Tongue (tissue), 2 donors: Measurements from ENCODE around the gene PLSCR2. TPM values are rescaled to one million over a fixed set of nuclear protein-coding genes. Genes with fewer than 3 reads are reported as not detected.
"Not testable (repeated sequence)": the region's sequence is repeated elsewhere in the genome, so short reads cannot be mapped to it uniquely, and the experiment has no call there.

Experiments used
- DNase-seq: peaks from one replicate; pipeline ENCODE4 v3.0.0-alpha.2; 2015
- total RNA-seq: library from RNA; depleted of rRNA; stranded (reverse); fragments of >200 nt; gene quantifications from one replicate; pipeline ENCODE4 v1.2.3, GENCODE V29; 2014

Gene PLSCR2
- total RNA-seq, 1 donor from 2014 or later: not detected

GRCh38 chr3:146416366-146416765, 53.0 kb downstream of the PLSCR2 start:
- no peak for DNase-seq

- no peak for DNase-seq
These were observed 55.4 kb downstream of the PLSCR2 start for GRCh38 chr3:146414010-146414409.

- DNase-seq: not testable (repeated sequence)
These were observed 56.6 kb downstream of the PLSCR2 start for GRCh38 chr3:146412711-146413110.

- no peak for DNase-seq
These were observed 61.4 kb downstream of the PLSCR2 start for GRCh38 chr3:146407956-146408355.

- no peak for DNase-seq
These were observed 64.9 kb downstream of the PLSCR2 start for GRCh38 chr3:146404436-146404835.

DNA sequence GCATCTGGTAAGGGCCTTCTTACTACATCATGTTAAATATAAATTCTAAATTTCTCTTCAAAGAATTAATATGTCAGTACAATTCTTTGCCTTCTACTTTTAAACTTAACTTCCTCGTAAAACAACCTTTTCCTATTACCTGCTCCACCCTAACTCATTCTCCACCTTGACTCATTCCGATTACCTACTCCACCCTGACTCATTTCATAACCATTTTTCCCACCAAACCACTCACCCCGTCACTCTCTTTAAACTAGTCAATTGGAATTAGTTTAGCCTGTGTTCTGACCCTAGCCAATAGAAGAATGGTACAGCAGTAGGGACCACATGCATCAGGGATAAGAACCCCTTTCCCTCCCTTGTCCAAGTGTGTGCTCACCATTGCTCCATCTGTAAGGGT, 65.6 kb downstream of the PLSCR2 start:
- no peak for DNase-seq

DNA sequence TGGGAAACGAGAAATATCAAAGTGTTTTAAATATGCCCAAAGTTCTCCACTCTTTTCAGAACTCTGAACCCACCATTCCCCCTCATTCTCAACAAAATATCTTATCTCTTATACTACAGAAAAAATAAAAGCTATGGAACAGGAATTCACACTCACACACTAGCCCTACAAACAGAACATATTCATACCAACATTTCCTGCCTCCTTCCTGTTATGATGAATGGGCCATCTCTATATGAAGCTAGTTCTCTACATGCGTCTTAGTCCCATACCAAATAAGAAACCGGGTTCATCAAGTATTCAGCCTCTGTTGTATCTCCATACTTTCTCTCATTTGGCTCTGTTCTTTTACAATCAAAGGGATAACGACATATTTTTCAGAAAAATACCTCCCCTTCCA, 72.6 kb downstream of the PLSCR2 start:
- DNase-seq: no peak

DNA sequence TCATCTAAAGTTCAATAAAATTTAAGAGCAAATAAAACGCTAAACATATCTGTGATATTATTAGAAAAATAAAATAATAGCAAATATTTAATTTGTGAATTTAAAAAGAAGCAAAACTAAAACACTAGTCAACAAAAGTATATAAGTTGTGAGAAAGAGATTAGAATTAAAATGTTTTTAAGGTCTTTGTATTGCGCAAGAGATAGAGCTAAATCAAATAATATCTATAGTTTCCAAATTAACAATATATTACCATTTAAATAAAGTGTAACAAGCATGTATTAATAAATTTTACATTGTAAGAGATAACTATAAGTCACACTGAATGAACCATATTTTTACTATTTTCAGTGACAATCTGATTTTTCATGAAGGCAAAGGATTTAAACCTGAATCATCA, 74.2 kb downstream of the PLSCR2 start:
- DNase-seq: no peak

- peak; percentile 52 for DNase-seq
These were observed 78.4 kb downstream of the PLSCR2 start for GRCh38 chr3:146390957-146391356.

GRCh38 chr3:146390006-146390772, 79.2 kb downstream of the PLSCR2 start:
- no peak for DNase-seq

DNA sequence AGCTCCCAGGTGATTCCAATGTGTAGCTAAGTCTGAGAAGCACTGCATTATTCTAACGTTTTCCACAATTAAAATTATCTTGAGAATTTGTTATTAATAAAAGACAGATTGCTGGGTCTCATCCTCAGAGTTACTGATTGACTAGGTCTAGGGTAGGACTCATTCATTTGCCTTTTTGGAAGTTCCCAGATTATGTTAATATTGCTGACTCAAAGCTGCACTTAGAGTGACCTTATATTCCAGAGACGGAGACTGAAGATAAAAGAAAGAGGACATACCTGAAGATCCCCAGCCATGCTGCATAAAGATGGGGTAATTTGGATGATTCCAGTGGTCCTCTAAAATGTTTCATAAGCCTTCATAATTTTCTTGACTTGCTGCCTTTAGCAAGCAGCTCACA, 81.8 kb downstream of the PLSCR2 start:
- no peak for DNase-seq

DNA sequence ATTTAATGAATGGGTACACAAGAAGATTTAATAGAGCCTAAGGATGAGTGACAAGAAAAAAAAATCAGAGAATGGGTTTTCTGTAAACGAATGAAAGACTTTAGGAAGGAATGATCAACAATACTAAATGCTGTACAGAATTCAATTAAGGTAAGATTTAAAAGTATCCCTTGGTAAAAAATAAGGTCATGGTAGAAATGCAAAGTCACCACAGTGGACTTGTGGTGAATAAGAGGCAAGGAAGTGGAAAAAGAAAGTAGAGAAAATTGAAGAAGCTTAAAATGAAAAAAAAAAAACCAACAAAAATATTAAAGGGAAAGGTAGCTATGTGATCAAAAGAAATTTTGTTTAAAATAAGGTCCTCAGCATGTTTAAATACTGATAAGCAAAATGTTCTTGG, 82.4 kb downstream of the PLSCR2 start:
- DNase-seq: no peak

- no peak for DNase-seq
These were observed 84.6 kb downstream of the PLSCR2 start for GRCh38 chr3:146384786-146385185.

Other genes with a start within 250 kb of the PLSCR2 start
- 55.6 TPM for gene PLSCR4, start 218.5 kb downstream of the PLSCR2 start, total RNA-seq
- gene PLSCR1, start 75.0 kb upstream of the PLSCR2 start, total RNA-seq: 37.0 TPM
- gene PLSCR5, start 135.8 kb upstream of the PLSCR2 start, total RNA-seq: not detected